Upper lobe of left lung (tissue), 6 donors: ENCODE results near the gene DIAPH3. TPM values are rescaled to one million over a fixed set of nuclear protein-coding genes. Genes with fewer than 3 reads are reported as not detected.
"Not testable (repeated sequence)": the region's sequence is repeated elsewhere in the genome, so short reads cannot be mapped to it uniquely, and the experiment has no call there.

ENCODE experiments used
- ATAC-seq, 2 donors: fragments of 200-7000 bp; cut with Tn5 transposase; one replicate each; pipeline ENCODE4 v1.9.1; 2022; ENCODE audit warnings: mild to moderate bottlenecking in 2 of 2, moderate library complexity in 2 of 2; ENCODE audit not compliant: low FRiP score in 2 of 2
- DNase-seq, 2 donors: peaks; one replicate each; pipeline ENCODE4 v3.0.0-alpha.2; 2019 to 2020
- H3K27ac ChIP-seq, 4 donors: fragments of 200-600 bp; sonication (generic); one replicate each; pipeline ENCODE4 v1.5.1; 2016 to 2019
- H3K27me3 ChIP-seq, 4 donors: fragments of 200-600 bp; sonication (generic); one replicate each; pipeline ENCODE4 v1.5.1; 2017 to 2019
- H3K36me3 ChIP-seq, 4 donors: fragments of 200-600 bp; sonication (generic); one replicate each; pipeline ENCODE4 v1.5.1; 2016 to 2019
- H3K4me1 ChIP-seq, 4 donors: fragments of 200-600 bp; sonication (generic); one replicate each; pipeline ENCODE4 v1.5.1; 2018 to 2019
- H3K4me3 ChIP-seq, 4 donors: fragments of 200-600 bp; sonication (generic); one replicate each; pipeline ENCODE4 v1.5.1; 2017 to 2019; ENCODE audit warnings: mild to moderate bottlenecking in 2 of 4, moderate library complexity in 1 of 4
- H3K9me3 ChIP-seq, 4 donors: fragments of 200-600 bp; sonication (generic); one replicate each; pipeline ENCODE4 v1.5.1; 2018 to 2019
- CTCF ChIP-seq, 6 experiments: fragments of 450-650 bp in 4 of 6; fragments of 200-600 bp in 2 of 6; sonication (generic) in 2 of 6; IDR thresholded peaks; one replicate each; pipeline ENCODE4 v1.5.1; 2016 to 2019; ENCODE audit warnings: antibody characterized with exemption in 6 of 6
- EP300 ChIP-seq, 4 donors: sonication (generic); formaldehyde crosslinking; IDR thresholded peaks; one replicate each; pipeline ENCODE4 v1.5.1; 2017; ENCODE audit warnings: antibody characterized with exemption in 4 of 4, control low read depth in 2 of 4
- POLR2A ChIP-seq, 4 donors: fragments of 450-650 bp; IDR thresholded peaks; one replicate each; pipeline ENCODE4 v1.5.1; 2016 to 2017; ENCODE audit warnings: antibody characterized with exemption in 4 of 4, mild to moderate bottlenecking in 2 of 4
- POLR2AphosphoS5 ChIP-seq, 2 donors: sonication (generic); formaldehyde crosslinking; IDR thresholded peaks; one replicate each; pipeline ENCODE4 v1.5.1; 2017; ENCODE audit warnings: antibody characterized with exemption in 2 of 2
- WGBS, 2 donors: methylation state at CpG; one replicate each; pipeline ENCODE4 v1.1.5; 2017 to 2018; 5-methylcytosine and 5-hydroxymethylcytosine counted together
- total RNA-seq, 6 donors: library from RNA; depleted of rRNA in 4 of 6; stranded (reverse); fragments of >200 nt in 4 of 6; gene quantifications; one replicate each; pipeline versions ENCODE4 v1.1.0 to v1.2.1, GENCODE V29; 2016 to 2021
- donor health status: DM: no; HTN: no; CAD: no; lungs with moderate emphysema.
- donor health status: DM: no; HTN: yes; CAD: no; lungs with severe emphysema.

The DIAPH3 gene
- total RNA-seq, 6 donors from 2014 or later = 2.8 to 6.3 (median 5.4) TPM

GRCh38 chr13:60043262-60043661 is 120.5 kb downstream of the DIAPH3 start:
- Histone ChIP-seq H3K4me3 (no peak overlapping the region), H3K4me1 (no peaks in the 10 kb centered on the region), H3K36me3 (no peaks in the 10 kb centered on the region), H3K27ac (no peak overlapping the region), H3K9me3 (no peaks in the 10 kb centered on the region), H3K27me3 (no peaks in the 10 kb centered on the region)
- ATAC-seq (no peak), DNase-seq (no peak)
- no peak for TF ChIP-seq CTCF (IDR thresholded peaks at IDR 0.05)
- TF ChIP-seq POLR2A (IDR thresholded peaks at IDR 0.05) = no peak
- no peak for TF ChIP-seq POLR2AphosphoS5 (IDR thresholded peaks at IDR 0.05)
- TF ChIP-seq EP300 (IDR thresholded peaks at IDR 0.05) = no peak
- 77 to 82% methylated on average over 2 of the region's 2 CpGs for WGBS, 2 donors

GRCh38 chr13:60040668-60041067 is 123.1 kb downstream of the DIAPH3 start:
- H3K4me1 ChIP-seq, H3K36me3 ChIP-seq, H3K27me3 ChIP-seq, ATAC-seq, H3K4me3 ChIP-seq, DNase-seq, H3K27ac ChIP-seq, H3K9me3 ChIP-seq: not testable (repeated sequence)
- WGBS, 2 donors = 91 to 92% methylated on average over 10 of the region's 10 CpGs

- Histone ChIP-seq H3K27ac (no peak overlapping the region), H3K4me3 (no peak overlapping the region), H3K36me3 (no peaks in the 10 kb centered on the region), H3K27me3 (no peaks in the 10 kb centered on the region), H3K9me3 (no peaks in the 10 kb centered on the region), H3K4me1 (no peaks in the 10 kb centered on the region)
- WGBS, 2 donors = 96 to 100% methylated on average over 1 of the region's 1 CpG
- no peak for TF ChIP-seq EP300 (IDR thresholded peaks at IDR 0.05)
- TF ChIP-seq POLR2A (IDR thresholded peaks at IDR 0.05) = no peak
- no peak for TF ChIP-seq POLR2AphosphoS5 (IDR thresholded peaks at IDR 0.05)
- no peak for TF ChIP-seq CTCF (IDR thresholded peaks at IDR 0.05)
- ATAC-seq (no peak), DNase-seq (no peak)
Measured at GRCh38 chr13:60035874-60036273, 127.9 kb downstream of the DIAPH3 start.

GRCh38 chr13:60032851-60033250 is 130.9 kb downstream of the DIAPH3 start:
- no peak for ATAC-seq
- Histone ChIP-seq H3K9me3 (no peaks in the 10 kb centered on the region), H3K36me3 (no peaks in the 10 kb centered on the region), H3K27me3 (no peaks in the 10 kb centered on the region), H3K27ac (no peak overlapping the region), H3K4me3 (no peak overlapping the region), H3K4me1 (no peaks in the 10 kb centered on the region)
- TF ChIP-seq POLR2A (IDR thresholded peaks at IDR 0.05) = no peak
- TF ChIP-seq CTCF (IDR thresholded peaks at IDR 0.05) = no peak
- DNase-seq = no peak
- 68 to 98% methylated on average over 1 of the region's 1 CpG for WGBS, 2 donors

- ATAC-seq = peak in 1 of 2 donors; percentile 68
- TF ChIP-seq POLR2A (IDR thresholded peaks at IDR 0.05) (no peak), CTCF (IDR thresholded peaks at IDR 0.05) (no peak), EP300 (IDR thresholded peaks at IDR 0.05) (no peak), POLR2AphosphoS5 (IDR thresholded peaks at IDR 0.05) (no peak)
Measured at GRCh38 chr13:60028021-60028420, 135.7 kb downstream of the DIAPH3 start.

More at GRCh38 chr13:60028021-60028420, 135.7 kb downstream of the DIAPH3 start:
- no peaks in the 10 kb centered on the region for H3K4me1 ChIP-seq
- no peaks in the 10 kb centered on the region for H3K9me3 ChIP-seq
- DNase-seq = no peak
- no peak overlapping the region for H3K27ac ChIP-seq
- 76 to 77% methylated on average over 3 of the region's 3 CpGs for WGBS, 2 donors
- no peaks in the 10 kb centered on the region for H3K36me3 ChIP-seq
- no peaks in the 10 kb centered on the region for H3K27me3 ChIP-seq
- no peak overlapping the region for H3K4me3 ChIP-seq
